ENCODE results near the gene SYNPO.

The SYNPO gene, protein sequence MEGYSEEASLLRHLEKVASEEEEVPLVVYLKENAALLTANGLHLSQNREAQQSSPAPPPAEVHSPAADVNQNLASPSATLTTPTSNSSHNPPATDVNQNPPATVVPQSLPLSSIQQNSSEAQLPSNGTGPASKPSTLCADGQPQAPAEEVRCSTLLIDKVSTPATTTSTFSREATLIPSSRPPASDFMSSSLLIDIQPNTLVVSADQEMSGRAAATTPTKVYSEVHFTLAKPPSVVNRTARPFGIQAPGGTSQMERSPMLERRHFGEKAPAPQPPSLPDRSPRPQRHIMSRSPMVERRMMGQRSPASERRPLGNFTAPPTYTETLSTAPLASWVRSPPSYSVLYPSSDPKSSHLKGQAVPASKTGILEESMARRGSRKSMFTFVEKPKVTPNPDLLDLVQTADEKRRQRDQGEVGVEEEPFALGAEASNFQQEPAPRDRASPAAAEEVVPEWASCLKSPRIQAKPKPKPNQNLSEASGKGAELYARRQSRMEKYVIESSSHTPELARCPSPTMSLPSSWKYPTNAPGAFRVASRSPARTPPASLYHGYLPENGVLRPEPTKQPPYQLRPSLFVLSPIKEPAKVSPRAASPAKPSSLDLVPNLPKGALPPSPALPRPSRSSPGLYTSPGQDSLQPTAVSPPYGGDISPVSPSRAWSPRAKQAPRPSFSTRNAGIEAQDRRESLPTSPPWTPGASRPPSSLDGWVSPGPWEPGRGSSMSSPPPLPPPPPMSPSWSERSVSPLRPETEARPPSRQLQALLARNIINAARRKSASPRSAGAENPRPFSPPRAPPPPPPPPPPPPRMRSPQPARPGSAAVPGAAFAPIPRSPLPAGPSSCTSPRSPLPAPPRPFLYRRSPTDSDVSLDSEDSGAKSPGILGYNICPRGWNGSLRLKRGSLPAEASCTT

DNA sequence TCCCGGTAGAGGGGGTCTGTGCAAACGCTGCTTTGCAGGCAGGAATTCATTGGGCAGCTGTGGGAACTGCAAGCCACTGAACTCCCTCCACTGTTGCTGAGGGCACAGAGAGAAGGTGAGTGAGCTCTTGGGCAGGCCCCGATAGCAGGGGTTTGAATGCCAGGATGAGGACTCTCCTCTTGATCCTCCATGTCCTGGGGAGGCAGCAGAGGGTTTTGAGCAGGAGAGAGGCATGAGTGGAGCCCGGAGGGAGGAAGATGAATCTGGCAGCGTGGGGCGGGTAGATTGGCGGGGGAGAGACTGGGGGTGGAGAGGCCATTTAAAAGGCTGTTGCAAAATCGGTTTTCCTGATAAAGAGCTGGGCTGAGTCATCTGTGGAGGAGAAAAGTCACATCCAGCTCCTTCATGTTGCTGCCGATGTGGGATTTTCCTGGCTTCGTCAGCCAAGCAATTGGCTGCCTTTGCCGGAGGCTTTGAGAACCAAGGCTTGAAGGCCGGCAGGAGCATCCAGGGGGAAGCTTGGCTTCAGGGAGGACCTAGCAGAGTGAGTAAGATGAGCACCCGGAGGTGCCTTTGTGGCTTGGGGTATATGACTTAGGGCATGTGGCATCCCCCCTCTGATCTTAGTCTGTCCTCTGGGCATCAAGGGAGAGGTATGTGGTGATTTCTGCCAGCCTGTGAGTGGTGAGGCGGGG, at the start of gene SYNPO:
SYNPO (plus strand) TSS at position 350 of the 695 bp plus-strand sequence. CDS start 7,616 bp downstream, outside the sequence.
- no peak for DNase-seq

DNA sequence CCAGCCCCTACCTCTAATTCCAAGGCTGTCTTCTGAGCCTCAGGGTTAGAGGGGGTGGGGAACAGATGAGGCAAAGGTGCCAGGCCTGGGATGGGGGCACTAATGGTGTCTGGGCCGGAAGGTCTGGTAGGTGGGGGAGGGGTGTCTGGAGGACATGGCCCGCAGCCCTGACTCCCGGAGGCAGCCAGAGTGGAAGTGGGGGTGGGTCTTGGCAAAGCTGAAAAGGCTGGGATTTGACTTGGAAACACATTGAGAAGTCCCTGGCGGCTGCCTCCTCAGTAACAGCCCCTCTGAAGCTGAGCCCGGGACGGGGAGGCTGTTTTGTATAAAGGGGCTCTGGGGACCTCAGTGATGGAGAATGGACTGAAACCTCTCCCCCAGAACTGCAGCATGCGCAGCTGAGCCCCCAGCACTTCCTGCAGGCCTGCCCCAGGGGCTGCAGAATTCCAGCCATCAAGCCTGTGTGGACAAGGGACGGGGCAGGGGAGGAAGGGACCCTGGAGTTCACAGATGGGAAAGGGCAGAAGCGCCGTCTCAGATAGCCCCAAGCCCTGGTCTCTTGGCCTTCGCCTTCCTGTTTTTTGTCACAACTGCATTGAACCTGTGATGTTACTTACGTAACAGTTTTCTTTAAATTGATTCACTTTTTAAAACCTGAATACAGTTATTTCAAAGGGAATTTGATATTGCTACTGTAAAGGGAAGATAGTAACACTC, 49.3 kb upstream of the SYNPO start:
- DNase-seq = no peak

DNA sequence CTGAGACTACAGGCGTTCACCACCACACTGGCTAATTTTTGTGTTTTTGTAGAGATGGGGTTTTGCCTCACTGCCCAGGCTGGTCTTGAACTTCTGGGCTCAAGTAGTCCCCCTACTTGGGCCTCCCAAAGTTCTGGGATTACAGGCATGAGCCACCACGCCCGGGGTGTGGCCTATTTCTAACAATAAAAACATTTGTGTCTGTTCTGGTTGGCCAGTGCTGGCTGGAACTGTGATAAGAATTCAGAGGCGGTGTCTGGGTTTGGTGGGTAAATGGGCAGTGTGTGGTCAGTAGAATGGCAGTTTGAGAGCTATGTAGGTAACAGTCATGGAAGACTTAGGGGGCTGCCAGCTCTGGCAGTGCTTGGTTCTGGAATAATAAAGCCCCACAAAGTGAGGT, 46.9 kb upstream of the SYNPO start:
- DNase-seq = no peak

DNA sequence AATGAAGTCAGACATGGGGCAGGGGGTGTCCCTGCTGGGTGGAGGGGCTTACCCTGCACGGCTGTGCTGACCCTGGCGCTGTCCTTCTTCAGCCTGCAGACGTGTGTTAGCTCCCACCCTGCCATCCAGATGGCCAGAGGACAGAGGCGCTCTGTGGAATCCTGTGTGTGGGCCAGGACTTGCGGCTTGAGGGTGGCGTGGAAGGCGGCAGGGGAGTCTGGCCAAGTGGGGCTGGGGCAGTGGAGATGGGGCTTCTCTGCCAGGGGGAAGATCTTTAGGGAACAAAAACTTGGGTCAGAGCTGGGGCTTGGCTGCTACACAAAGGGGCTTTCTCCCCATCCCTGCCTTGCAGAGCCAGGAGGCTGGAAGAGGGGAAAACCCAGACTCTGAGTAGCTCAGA, 46.5 kb upstream of the SYNPO start:
- DNase-seq = no peak

DNA sequence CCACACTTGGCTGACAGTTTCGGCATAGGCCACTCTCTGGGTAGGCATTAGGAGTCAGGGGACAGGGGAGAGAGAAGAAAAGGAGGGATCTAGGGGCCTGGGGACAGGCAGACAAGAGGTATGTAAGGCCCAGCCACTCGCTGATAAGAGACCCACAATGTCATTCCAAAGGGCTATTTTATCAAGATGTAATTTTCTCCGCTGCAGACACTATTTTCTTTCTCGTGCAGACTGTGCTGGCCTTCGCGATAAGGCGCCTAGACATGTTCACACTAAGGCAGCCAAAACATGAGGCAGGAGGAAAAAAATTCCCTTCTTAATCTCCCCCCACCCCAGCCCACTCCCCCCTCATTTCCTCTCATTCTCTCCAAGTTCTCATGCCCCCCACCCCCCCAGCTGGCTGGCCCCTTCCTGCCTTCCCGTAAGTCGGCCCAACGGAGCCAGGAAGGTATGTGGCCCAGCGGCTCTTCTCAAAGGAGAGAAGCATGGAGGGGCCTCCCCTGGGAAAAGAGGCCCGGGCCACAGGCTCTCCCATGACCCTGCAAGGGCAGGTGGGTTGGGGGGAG, 44.9 kb upstream of the SYNPO start:
- DNase-seq = no peak

DNA sequence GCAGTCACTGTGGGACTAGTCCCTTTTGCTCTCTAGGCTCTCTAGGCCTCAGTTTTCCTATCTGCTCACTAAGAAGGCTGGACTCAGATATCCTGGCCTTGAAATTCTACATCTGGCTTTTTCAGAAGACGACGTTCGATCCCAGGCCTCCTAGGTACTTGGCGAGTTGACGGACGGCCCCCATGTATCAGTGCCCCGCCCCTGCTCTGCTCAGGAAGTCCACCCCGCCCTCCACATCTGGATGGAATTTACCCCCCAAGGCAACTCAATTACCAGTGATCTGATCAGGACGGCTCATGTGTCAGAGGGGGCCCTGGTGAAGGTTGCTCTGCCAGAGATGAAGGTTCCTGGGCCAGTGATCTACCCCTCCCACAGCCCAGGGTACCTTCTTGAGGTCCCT, 44.1 kb upstream of the SYNPO start:
- DNase-seq = no peak

DNA sequence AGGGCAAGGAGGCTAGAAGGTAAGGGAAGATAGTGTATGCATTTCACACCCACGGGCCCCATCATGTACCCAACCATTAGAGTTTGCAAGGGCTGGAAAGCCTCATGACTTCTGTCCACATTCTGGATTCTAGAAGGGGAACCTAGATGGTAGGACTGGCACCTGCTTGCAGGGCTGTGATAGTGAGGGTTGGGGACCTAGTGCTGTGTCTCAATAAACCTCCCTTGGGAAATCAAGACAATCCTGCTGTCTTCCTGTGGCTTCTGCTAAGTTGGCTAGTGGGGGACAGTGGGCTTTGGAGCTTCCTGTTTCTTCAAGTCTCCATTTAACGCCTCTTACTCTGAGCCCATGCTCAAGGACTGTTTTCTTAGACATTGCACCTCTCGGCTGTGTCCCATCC, 43.6 kb upstream of the SYNPO start:
- no peak for DNase-seq

DNA sequence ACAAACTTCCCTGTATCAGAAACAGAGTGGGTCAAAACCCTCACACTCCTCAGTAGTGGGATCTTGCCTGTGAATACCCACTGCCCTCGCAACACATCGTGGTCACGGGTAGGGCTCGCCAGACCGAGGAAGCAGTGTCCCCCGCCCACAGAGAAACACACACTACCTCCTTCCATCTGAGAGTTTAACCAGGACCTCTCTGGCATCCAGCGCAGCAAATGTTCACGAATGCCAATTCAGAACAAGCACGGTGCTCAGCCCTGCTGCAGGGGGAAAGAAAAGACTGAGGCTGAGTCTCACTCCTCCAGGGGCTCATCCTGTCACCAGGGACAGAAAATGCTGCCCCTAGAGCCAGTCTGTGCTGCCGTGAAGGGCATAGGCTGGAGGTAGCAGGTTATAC, 42.5 kb upstream of the SYNPO start:
- no peak for DNase-seq

DNA sequence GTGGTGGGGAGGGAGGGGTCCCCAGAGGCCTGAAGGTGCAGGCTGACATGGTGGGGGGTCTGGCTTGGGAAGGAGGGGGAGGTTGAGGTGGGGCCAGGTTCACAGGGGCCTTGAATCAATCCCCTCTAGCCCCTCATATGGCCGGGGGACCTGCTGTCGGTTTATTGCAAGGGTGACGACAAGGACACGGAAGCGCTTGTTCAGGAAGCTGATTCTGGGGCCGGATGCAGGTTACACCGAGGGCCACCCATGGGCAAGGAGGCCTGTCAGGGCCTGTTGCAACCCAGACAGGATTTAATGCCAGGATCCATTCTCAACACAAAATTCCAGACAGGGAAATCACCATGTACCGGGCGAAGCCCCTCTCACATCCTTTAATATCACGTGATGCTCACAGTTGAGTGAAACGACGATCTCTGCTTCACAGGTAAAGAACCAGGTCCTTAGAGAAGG, 41.6 kb upstream of the SYNPO start:
- no peak for DNase-seq

DNA sequence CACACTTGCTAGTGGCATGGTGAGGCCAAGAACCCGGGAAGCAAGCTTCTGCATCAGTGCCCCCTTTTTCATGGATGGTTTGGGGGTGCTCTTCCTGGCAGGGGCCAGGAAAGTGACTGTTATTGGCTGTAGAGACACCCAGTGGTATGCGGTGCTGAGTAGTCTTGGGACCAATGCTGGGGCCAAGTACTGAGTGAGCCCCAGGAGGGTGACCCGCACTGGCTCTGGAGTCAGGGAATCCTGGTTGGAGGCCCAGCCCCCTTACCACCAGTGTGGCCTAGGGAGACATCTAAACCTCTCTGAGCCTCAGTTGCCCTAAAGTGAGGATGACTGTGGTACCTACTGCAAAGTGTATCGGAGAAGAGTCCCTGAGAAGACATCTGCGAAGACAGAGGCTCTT, 41.2 kb upstream of the SYNPO start:
- DNase-seq = no peak

DNA sequence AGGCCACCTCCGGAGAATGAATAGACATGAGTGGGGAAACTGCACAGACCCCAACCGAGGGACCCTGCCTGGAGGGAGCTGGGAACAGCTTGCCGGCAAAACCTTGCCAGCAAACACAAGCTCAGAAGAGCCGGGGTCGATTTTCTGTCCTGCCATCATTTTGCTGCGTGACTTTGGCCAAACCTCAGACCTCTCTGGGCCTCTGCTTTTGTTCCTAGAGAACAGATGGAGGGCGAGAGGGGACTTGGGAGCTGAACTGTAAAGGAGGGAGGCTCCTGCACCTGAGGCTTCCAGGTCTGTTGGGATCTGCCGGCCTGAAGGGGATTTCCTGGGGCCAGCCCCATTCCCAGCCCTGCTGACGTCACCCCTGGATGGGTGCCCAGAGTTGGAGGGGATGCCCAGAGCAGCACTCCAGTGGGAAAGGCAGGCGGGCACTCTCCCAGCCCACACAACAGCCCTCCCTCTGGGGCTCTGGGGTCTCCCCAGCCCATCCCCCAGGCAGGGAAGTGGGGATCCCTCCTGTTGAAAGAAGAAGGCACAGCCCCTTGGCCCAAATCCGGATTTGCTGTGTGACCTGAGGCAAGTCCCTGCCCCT, 40.4 kb upstream of the SYNPO start:
- no peak for DNase-seq

DNA sequence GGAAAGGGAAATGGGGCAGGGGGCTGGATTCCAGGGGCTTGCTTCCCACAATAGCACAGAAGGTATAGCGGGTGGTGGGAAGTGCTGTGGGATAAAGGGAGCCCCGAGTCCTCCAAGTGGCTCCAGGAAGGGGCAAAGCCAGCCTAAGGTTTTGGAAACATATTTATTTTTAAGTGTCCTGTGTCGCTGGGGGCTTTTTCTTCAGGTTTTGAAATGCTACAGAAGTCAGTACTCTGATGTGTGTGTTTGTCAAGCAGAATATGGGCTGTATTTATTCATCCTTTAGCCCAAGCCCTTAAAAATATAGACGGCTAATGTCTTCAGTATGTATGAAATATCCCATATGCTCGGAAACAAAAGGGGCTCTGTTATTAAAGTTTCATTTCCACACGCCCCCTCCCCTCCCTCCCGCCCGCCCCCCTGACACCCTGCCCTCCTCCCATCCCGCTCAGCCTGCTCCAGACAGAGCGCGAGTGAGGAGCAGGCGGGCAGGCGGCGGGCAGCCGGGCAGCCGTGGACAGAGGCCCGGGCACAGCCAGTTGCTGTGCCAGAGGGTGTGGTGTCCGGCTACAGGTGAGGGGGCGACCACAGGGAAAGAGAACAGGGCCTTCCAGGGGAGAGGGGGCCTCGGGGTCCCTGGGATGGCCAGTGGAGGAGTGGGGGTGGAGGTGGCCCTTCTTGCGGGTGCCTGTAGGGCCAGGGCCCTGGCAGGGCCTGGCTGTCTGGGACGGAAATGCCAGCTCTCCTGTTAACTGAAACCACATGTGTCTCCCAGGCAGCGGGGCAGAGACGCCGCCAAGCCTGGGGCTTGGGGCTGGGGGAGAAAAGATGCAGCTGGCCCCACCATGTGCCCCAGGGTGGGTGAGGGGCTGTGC, 39.6 kb upstream of the SYNPO start:
- peak; percentile 5 for DNase-seq

DNA sequence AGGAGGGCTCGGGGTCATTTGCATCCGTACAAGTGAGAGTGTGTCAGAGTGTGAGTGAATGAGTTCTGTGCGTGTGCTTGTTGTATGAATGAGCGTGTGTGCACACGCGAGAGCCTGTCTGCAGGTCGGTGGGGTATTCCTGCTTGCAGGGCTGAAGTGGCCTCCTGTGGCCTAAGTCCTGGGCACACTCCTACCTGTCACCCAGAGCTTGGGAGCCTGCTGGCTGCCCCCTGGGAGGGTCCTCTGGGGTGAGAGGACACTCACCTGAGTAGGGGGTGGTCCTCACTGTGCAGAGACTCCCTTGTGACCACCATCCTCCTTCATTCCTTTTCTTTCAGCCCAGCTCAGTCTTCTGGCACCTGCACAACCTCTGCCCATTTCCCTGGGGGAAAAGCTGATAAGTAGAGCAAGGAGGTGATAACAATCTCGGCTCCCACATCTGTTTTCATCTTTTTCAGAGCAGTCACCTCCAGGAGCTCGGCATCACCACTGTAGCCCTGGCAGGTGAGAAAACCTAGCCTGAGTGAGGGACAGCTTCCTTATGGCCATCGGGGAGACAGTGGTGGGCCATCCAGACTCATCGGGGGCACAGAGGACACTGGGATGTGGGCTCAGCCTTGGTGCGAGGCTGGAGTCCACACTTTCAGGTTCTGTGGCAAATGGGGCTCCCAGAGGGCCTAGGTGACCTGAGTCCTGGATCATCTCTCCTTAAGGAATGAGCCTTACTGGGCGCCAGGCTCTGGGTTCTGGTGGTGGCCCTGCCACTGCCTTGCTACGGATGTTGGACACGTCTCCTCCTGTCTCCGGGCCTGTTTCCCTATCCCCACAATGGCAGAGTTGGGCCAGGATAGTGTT, 38.7 kb upstream of the SYNPO start:
- DNase-seq = no peak

DNA sequence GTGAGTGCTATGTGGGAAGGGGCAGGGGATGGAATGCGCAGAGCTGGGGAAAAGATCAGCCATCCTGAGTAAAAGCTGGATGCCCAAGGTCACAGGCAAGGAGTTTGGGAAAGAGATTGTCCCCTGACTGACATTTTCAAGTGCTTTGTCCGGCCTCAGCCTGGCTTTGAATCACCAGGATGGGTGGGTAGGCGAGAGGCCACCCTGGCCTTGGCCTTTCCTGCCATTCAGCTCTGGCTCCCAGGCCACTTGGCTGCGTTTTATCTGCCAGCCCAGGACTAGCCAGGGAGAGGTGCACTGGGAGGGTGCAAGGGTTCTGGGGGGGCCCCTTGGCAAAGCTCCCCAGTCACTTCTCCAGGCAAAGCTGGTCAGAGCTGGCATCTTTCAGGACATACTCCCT, 37.4 kb upstream of the SYNPO start:
- DNase-seq = no peak

DNA sequence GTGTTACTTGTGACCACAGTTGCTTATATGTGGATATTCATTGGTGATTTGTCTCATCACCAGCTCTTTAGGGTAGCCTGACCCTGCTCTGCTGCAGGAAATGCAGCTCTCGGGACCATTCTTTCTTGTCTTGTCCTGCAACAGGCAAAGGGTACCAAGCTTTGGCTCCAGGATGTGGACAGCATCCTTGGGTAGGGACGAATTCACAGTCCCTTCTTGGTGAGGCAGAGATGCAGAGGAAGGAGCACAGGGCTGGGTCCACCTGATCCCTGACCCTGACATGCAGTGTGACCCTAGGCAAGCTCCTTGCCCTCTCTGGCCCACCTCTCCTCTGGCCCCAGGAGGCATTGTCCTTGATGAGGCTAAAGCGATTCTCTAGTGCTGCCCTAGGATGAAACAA, 37.0 kb upstream of the SYNPO start:
- no peak for DNase-seq

DNA sequence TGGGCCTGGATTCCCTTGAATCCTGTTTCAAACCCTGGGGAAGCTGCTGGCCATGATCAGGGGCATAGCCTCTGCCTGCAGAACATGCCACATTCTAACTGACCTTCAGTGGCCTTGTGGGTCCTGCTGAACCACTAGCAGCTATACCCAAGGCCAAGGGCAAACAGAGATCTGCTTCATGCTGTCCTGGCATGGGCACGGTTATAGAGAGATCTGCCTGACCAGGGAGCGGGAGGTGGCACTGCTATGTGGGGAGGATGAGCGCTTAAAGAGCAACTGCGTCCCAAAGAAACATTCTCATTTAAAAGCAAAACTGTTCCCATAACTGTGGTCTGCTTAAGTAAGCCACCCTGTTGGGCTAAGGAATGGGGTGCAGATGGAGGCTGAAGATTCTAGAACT, 36.5 kb upstream of the SYNPO start:
- DNase-seq = no peak

DNA sequence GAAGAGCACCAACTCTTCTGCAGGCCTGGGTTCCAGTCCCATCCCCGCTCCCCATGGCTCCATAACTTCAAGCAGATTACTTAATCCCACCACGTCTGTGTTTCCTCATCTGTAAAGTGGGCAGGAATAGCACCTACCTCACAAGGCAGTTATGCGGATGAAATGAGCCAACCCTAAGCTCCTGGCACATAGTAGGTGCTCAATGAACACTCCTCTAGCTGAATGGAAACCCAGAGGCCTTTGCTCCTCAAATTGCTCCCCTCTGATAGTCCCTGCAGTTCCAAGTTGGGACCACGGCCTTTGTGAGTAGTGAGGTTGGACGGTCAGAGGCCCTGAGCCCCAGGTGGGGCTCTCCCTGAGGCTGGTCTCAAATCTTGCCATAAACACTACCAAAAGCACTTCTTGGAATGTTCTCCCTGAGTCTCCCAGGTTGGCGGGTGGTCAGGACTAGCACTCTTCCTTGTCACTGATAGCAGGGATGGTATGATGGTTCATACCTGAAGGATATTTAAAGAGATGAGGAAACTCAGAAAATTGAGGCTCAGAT, 35.5 kb upstream of the SYNPO start:
- DNase-seq = no peak

DNA sequence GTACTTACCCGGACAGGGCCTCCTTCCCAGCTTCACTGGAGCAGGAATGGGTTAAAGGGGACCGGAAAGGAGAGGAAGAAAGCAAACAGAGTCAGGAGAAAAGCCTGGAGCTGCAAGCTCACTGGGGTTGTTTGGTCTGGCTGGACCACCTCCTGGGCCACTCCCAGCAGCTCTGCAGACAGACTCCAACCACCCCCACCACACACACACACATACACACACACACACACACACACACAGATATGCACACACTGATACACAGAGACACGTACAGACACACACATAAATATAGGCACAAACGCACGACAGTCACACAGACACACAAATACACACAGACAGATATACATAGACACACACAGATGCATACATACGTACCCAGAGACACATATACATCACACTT, 34.9 kb upstream of the SYNPO start:
- DNase-seq = no peak

DNA sequence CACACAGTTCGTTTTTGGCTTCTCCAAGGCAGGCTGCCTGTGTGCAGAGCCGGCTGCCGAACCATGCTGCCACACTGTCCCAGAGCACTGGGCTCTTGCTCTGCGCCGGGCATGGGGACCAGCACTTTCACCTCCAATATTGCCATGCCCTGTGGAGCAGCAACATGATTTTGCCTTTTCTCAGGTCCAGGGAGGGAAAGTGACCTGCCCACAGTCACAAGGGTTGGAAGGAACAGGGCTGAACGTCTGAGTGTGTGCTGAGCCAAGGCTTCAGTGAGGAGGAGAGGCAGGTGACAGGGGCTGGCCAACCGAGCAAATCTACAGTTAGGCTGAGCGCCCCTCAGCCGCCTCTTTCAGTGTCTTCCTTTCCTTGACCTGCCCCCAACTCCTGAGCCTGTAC, 34.0 kb upstream of the SYNPO start:
- no peak for DNase-seq

DNA sequence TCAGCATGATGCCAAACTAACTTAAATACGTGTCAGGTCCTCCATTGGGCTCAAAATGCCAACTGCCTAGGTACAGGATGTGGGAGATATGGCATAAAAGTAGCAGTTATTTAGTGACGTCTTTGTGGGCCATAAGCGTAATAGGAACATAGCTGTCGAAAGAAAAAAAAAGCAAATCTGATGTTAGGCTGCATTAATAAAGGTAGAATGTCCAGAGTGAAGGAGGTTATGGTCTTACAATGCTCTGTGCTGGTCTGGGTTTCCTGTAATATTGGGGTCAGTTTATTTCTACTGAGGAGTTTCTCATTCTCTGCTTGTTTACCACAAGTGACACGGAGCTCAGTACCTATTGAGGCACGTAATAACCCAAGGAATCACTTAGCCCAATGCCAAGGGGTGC, 33.4 kb upstream of the SYNPO start:
- DNase-seq = no peak
